Calu3 (cell line): ENCODE data around the gene NAPEPLD. TPM values are rescaled to one million over a fixed set of nuclear protein-coding genes. Genes with fewer than 3 reads are reported as not detected.

ENCODE experiments used
- BruUV-seq: library from RNA; stranded (reverse); fragments of 400-500 nt; replicated peaks from 2 replicates; lab custom pipeline; 2021; lab: Mats Ljungman, UMichigan
- CTCF ChIA-PET: fragments of 300-600 bp; sonication (Branson Sonifier 250); formaldehyde crosslinking; loops from one replicate; lab custom pipeline; 2022; ENCODE audit warnings: antibody characterized with exemption; lab: Charles Lee
- DNase-seq: peaks from one replicate; pipeline ENCODE4 v3.0.0; 2022
- H3K27ac Mint-ChIP-seq: one replicate; pipeline ENCODE4 v1.8.0; 2022; ENCODE audit warnings: mixed read lengths; ENCODE audit not compliant: unreplicated experiment
- H3K27me3 Mint-ChIP-seq: one replicate; pipeline ENCODE4 v1.8.0; 2022; ENCODE audit warnings: mixed read lengths; ENCODE audit not compliant: unreplicated experiment
- H3K36me3 Mint-ChIP-seq: one replicate; pipeline ENCODE4 v1.8.0; 2022; ENCODE audit warnings: mild to moderate bottlenecking, moderate library complexity, mixed read lengths; ENCODE audit not compliant: insufficient read depth, unreplicated experiment
- H3K4me1 Mint-ChIP-seq: one replicate; pipeline ENCODE4 v1.8.0; 2022; ENCODE audit warnings: mild to moderate bottlenecking, low read depth, mixed read lengths; ENCODE audit not compliant: unreplicated experiment
- H3K4me3 Mint-ChIP-seq: one replicate; pipeline ENCODE4 v1.8.0; 2022; ENCODE audit warnings: mild to moderate bottlenecking, low read depth, moderate library complexity, mixed read lengths; ENCODE audit not compliant: unreplicated experiment
- H3K9me3 Mint-ChIP-seq: one replicate; pipeline ENCODE4 v1.8.0; 2022; ENCODE audit warnings: low read depth, mixed read lengths; ENCODE audit not compliant: unreplicated experiment
- CTCF ChIP-seq: fragments of 200-600 bp; IDR thresholded peaks from one replicate; pipeline ENCODE4 v1.8.0; 2022; ENCODE audit warnings: antibody characterized with exemption; ENCODE audit not compliant: unreplicated experiment
- intact Hi-C: fragments of 100-400 bp; cut with micrococcal nuclease; formaldehyde crosslinking; loops from one replicate; pipeline ENCODE4 v1.10.0; 2022; ENCODE audit not compliant: unreplicated experiment
- total RNA-seq: library from RNA; stranded (reverse); gene quantifications from 2 replicates; pipeline ENCODE4 v1.2.3, GENCODE V29; 2022

Gene NAPEPLD
- total RNA-seq, 1 experiment from 2014 or later, result 28.6 TPM

- peaks cover 12% of the 10 kb centered on the region for H3K36me3 Mint-ChIP-seq
- intact Hi-C loops, result no loop called here
- H3K4me1 Mint-ChIP-seq, result peaks cover 28% of the 10 kb centered on the region
- no TSS peak for BruUV-seq
- no peaks in the 10 kb centered on the region for H3K27me3 Mint-ChIP-seq
- H3K27ac Mint-ChIP-seq, result no peak overlapping the region
- no peak for DNase-seq
- H3K9me3 Mint-ChIP-seq, result no peaks in the 10 kb centered on the region
- TF ChIP-seq CTCF, result no peak
- H3K4me3 Mint-ChIP-seq, result no peak overlapping the region
- CTCF ChIA-PET, result no interaction called here
These were observed 19.0 kb downstream of the NAPEPLD start for GRCh38 chr7:103129702-103130549.

GRCh38 chr7:103127006-103127405, 21.9 kb downstream of the NAPEPLD start:
- DNase-seq, result no peak
- Mint-ChIP-seq H3K27ac (no peak overlapping the region), H3K4me1 (peaks cover 28% of the 10 kb centered on the region), H3K4me3 (no peak overlapping the region), H3K9me3 (no peaks in the 10 kb centered on the region), H3K36me3 (peaks cover 18% of the 10 kb centered on the region), H3K27me3 (no peaks in the 10 kb centered on the region)
- intact Hi-C loops, result no loop called here
- CTCF ChIA-PET, result no interaction called here
- no TSS peak for BruUV-seq
- no peak for TF ChIP-seq CTCF

GRCh38 chr7:103124429-103124979, 24.4 kb downstream of the NAPEPLD start:
- H3K27ac Mint-ChIP-seq, result peak overlapping the region; percentile 36
- no peaks in the 10 kb centered on the region for H3K27me3 Mint-ChIP-seq
- intact Hi-C loops, result no loop called here
- H3K9me3 Mint-ChIP-seq, result no peaks in the 10 kb centered on the region
- no TSS peak for BruUV-seq
- no peak for DNase-seq
- peaks cover 32% of the 10 kb centered on the region for H3K36me3 Mint-ChIP-seq
- H3K4me1 Mint-ChIP-seq, result peaks cover 10% of the 10 kb centered on the region
- peak overlapping the region; percentile 24 for H3K4me3 Mint-ChIP-seq
- no peak for TF ChIP-seq CTCF
- CTCF ChIA-PET, result interaction anchor here (0.7 kb wide), 1 partner anchor 51 kb away, joined by 5 read pairs; no protein-coding TSS in a partner anchor

GRCh38 chr7:103123529-103123928, 25.4 kb downstream of the NAPEPLD start:
- intact Hi-C loops, result no loop called here
- no peak for DNase-seq
- Mint-ChIP-seq H3K36me3 (peaks cover 33% of the 10 kb centered on the region), H3K4me3 (no peak overlapping the region), H3K4me1 (peaks cover 10% of the 10 kb centered on the region), H3K27me3 (no peaks in the 10 kb centered on the region), H3K9me3 (no peaks in the 10 kb centered on the region), H3K27ac (no peak overlapping the region)
- BruUV-seq, result no TSS peak
- TF ChIP-seq CTCF, result no peak
- CTCF ChIA-PET, result no interaction called here
